Neural cell (in vitro differentiated cells): ENCODE data around the gene P2RX4. TPM values are rescaled to one million over a fixed set of nuclear protein-coding genes. Genes with fewer than 3 reads are reported as not detected.
"Not testable (repeated sequence)": the region's sequence is repeated elsewhere in the genome, so short reads cannot be mapped to it uniquely, and the experiment has no call there.

Experiments used
- H2AFZ ChIP-seq: fragments of 200-600, 300-800 bp; sonication (generic), shearing (Covaris generic); 2 replicates; pipeline ENCODE4 v1.6.0; 2014; ENCODE audit warnings: low read depth, mild to moderate bottlenecking, antibody characterized with exemption, low read length, moderate library complexity
- H3F3A ChIP-seq: fragments of 200-600 bp; shearing (Covaris generic); 2 replicates; pipeline ENCODE4 v1.6.1; 2016; ENCODE audit warnings: mild to moderate bottlenecking, moderate library complexity, mixed read lengths, antibody characterized with exemption, low read length; ENCODE audit not compliant: insufficient read depth, poor library complexity, severe bottlenecking
- H3K27ac ChIP-seq: fragments of 200-600, 300-800 bp; sonication (generic), shearing (Covaris generic); 2 replicates; pipeline ENCODE4 v1.5.1; 2014; ENCODE audit warnings: mild to moderate bottlenecking, low read length, moderate library complexity
- H3K27me3 ChIP-seq: fragments of 300-800, 200-600 bp; sonication (generic), shearing (Covaris generic); 2 replicates; pipeline ENCODE4 v1.6.0; 2014; ENCODE audit warnings: mild to moderate bottlenecking, low read depth, low read length, moderate library complexity; ENCODE audit not compliant: insufficient read depth
- H3K36me3 ChIP-seq: fragments of 300-800, 200-600 bp; sonication (generic), shearing (Covaris generic); 2 replicates; pipeline ENCODE4 v1.5.1; 2014; ENCODE audit warnings: mild to moderate bottlenecking, antibody characterized with exemption, low read length, moderate library complexity; ENCODE audit not compliant: insufficient read depth
- H3K4me2 ChIP-seq: fragments of 300-800, 200-600 bp; sonication (generic), shearing (Covaris generic); 2 replicates; pipeline ENCODE4 v1.6.0; 2014; ENCODE audit warnings: mild to moderate bottlenecking, low read length
- H3K4me3 ChIP-seq: fragments of 300-800, 200-600 bp; sonication (generic), shearing (Covaris generic); 2 replicates; pipeline ENCODE4 v1.5.1; 2014; ENCODE audit warnings: mild to moderate bottlenecking, low read length, moderate library complexity
- H3K79me2 ChIP-seq: fragments of 200-600 bp; shearing (Covaris generic); replicated peaks from 2 replicates; pipeline ENCODE4 v1.6.0; 2014; ENCODE audit warnings: mild to moderate bottlenecking, low read length, moderate library complexity; ENCODE audit not compliant: insufficient read depth
- H3K9ac ChIP-seq: fragments of 300-800, 200-600 bp; sonication (generic), shearing (Covaris generic); 2 replicates; pipeline ENCODE4 v1.6.1; 2016; ENCODE audit warnings: mild to moderate bottlenecking, low read length, mixed read lengths
- H3K9me2 ChIP-seq: fragments of 200-600 bp; shearing (Covaris generic); 2 replicates; pipeline ENCODE4 v1.6.1; 2016; ENCODE audit warnings: mild to moderate bottlenecking, low read length, mixed read lengths; ENCODE audit not compliant: insufficient read depth
- H3K9me3 ChIP-seq: fragments of 200-600, 300-800 bp; sonication (generic), shearing (Covaris generic); 2 replicates; pipeline ENCODE4 v1.6.1; 2016; ENCODE audit warnings: mild to moderate bottlenecking, mixed run types, low read length, moderate library complexity, mixed read lengths
- H4K20me1 ChIP-seq: fragments of 200-600 bp; shearing (Covaris generic); 2 replicates; pipeline ENCODE4 v1.6.1; 2016; ENCODE audit warnings: mild to moderate bottlenecking, mixed run types; ENCODE audit not compliant: insufficient read depth
- CTCF ChIP-seq: fragments of 450-650 bp; IDR thresholded peaks from 2 replicates; pipeline ENCODE4 v1.5.1; 2014; ENCODE audit warnings: antibody characterized with exemption, mild to moderate bottlenecking, moderate library complexity; ENCODE audit not compliant: poor library complexity, severe bottlenecking
- EP300 ChIP-seq: fragments of 450-650 bp; conservative IDR thresholded peaks from 2 replicates; pipeline ENCODE4 v1.6.1; 2014; ENCODE audit warnings: antibody characterized with exemption, mild to moderate bottlenecking, moderate library complexity; ENCODE audit not compliant: poor library complexity, severe bottlenecking
- EZH2 ChIP-seq: fragments of 200-600, 300-800 bp; shearing (Covaris generic), sonication (generic); IDR thresholded peaks from 2 replicates; pipeline ENCODE4 v1.6.1; 2014; ENCODE audit warnings: antibody characterized with exemption, low read length, borderline replicate concordance, mild to moderate bottlenecking; ENCODE audit not compliant: insufficient read depth, poor library complexity, severe bottlenecking
- MXI1 ChIP-seq: fragments of 450-650 bp; conservative IDR thresholded peaks from 2 replicates; pipeline ENCODE4 v1.6.1; 2014; ENCODE audit warnings: antibody characterized with exemption, mild to moderate bottlenecking; ENCODE audit not compliant: poor library complexity, severe bottlenecking
- POLR2AphosphoS5 ChIP-seq: IDR thresholded peaks from 2 replicates; pipeline ENCODE4 v1.6.1; 2012
- RAD21 ChIP-seq: fragments of 450-650 bp; conservative IDR thresholded peaks from 2 replicates; pipeline ENCODE4 v1.6.1; 2014; ENCODE audit warnings: antibody characterized with exemption, mild to moderate bottlenecking, moderate library complexity
- REST ChIP-seq: IDR thresholded peaks from 2 replicates; pipeline ENCODE4 v1.6.1; 2012; ENCODE audit warnings: borderline replicate concordance
- SMC3 ChIP-seq: fragments of 450-650 bp; conservative IDR thresholded peaks from 2 replicates; pipeline ENCODE4 v1.6.1; 2014; ENCODE audit warnings: antibody characterized with exemption, mild to moderate bottlenecking, moderate library complexity; ENCODE audit not compliant: poor library complexity
- TAF1 ChIP-seq: IDR thresholded peaks from 2 replicates; pipeline ENCODE4 v1.6.1; 2012; ENCODE audit warnings: low read depth
- polyA plus RNA-seq: library from polyadenylated mRNA; depleted of rRNA; stranded (reverse); fragments of >200 nt; gene quantifications from 2 replicates; pipeline ENCODE4 v1.2.3, GENCODE V29; 2014

P2RX4 gene
- polyA plus RNA-seq, 1 donor from 2014 or later = 5.8 TPM

DNA sequence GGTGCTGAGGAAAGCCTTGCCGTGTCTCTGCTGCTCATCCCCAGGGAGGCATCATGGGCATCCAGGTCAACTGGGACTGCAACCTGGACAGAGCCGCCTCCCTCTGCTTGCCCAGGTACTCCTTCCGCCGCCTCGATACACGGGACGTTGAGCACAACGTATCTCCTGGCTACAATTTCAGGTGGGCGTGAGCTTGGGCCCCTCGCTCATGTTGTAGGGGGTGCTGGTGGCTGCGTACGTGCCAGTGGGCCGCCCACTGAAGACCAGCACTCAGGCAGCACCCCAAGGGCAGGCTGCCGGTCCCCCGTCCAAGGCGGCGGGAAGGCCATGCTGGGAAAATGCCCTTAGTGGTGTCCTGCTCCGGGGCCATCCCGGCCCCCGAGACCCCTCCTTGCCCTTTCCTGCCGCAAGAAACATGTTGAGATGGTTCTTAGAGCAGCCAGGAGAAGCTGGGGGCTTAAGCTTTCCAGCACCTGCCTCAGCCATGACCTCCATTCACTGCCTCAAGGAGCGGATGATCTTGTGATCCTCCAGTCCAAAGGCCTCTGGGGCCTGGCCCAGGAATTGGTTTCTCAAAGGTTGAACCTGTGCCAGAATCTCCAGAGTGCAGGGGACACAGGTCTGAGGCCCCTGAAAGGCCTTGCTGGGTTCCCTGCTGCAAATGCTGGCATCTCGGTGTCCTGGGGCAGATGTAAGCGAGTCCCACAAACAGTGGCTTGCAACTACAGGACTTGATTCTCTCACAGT lies 19.2 kb downstream of the P2RX4 start:
- Histone ChIP-seq H3K36me3 (no peaks in the 10 kb centered on the region), H3K79me2 (no peaks in the 10 kb centered on the region), H4K20me1 (no peaks in the 10 kb centered on the region), H3K4me3 (no peak overlapping the region), H3F3A (no peaks in the 10 kb centered on the region), H3K9me2 (no peaks in the 10 kb centered on the region), H3K27ac (no peak overlapping the region), H2AFZ (no peak overlapping the region), H3K9ac (no peak overlapping the region), H3K9me3 (no peaks in the 10 kb centered on the region), H3K4me2 (no peak overlapping the region), H3K27me3 (no peaks in the 10 kb centered on the region)
- no peak for TF ChIP-seq MXI1
- no peak for TF ChIP-seq TAF1
- TF ChIP-seq SMC3 = no peak
- no peak for TF ChIP-seq CTCF
- TF ChIP-seq POLR2AphosphoS5 = no peak
- no peak for TF ChIP-seq EZH2
- no peak for TF ChIP-seq RAD21
- TF ChIP-seq EP300 = no peak
- TF ChIP-seq REST = no peak

- peak; percentile 50 for TF ChIP-seq CTCF
- not testable (repeated sequence) for H3K79me2 ChIP-seq, H3K4me2 ChIP-seq, H3K9ac ChIP-seq, H3K9me2 ChIP-seq, H3K9me3 ChIP-seq, H3K27ac ChIP-seq, H3F3A ChIP-seq, H3K4me3 ChIP-seq, H2AFZ ChIP-seq, H3K36me3 ChIP-seq, H4K20me1 ChIP-seq, H3K27me3 ChIP-seq
These were observed 20.1 kb downstream of the P2RX4 start for GRCh38 chr12:121229826-121230537.
